Activated naive CD4-positive, alpha-beta T cell treated with anti-CD3 and anti-CD28 coated beads, Interleukin-2, amount 50 U/mL, for 72 hours (primary cell): ENCODE results near the gene RAP1GAP. TPM values are rescaled to one million over a fixed set of nuclear protein-coding genes. Genes with fewer than 3 reads are reported as not detected.

Experiments
- ATAC-seq, 2 donors: fragments of 150-1000 bp; cut with Tn5 transposase; 2 replicates each; pipeline ENCODE4 v1.10.0; 2021; ENCODE audit warnings: mild to moderate bottlenecking in 2 of 2, moderate library complexity in 2 of 2
- DNase-seq, 2 donors: peaks; one replicate each; pipeline ENCODE4 v3.0.0; 2021 to 2022; ENCODE audit warnings: low spot score in 2 of 2
- H3K27ac Mint-ChIP-seq, 2 donors: one replicate each; pipeline ENCODE4 v1.8.0; 2022; ENCODE audit warnings: mild to moderate bottlenecking in 2 of 2, mixed read lengths in 2 of 2
- H3K36me3 Mint-ChIP-seq, 2 donors: one replicate each; pipeline ENCODE4 v1.8.0; 2022; ENCODE audit warnings: mixed read lengths in 2 of 2
- H3K9me3 Mint-ChIP-seq, 2 donors: one replicate each; pipeline ENCODE4 v1.8.0; 2022; ENCODE audit warnings: mixed read lengths in 2 of 2
- total RNA-seq, 2 donors: library from RNA; stranded (reverse); gene quantifications; one replicate each; pipeline ENCODE4 v1.2.3, GENCODE V29; 2022

RAP1GAP gene
- total RNA-seq, 2 donors from 2014 or later = 0.46 to 2.1 TPM

DNA sequence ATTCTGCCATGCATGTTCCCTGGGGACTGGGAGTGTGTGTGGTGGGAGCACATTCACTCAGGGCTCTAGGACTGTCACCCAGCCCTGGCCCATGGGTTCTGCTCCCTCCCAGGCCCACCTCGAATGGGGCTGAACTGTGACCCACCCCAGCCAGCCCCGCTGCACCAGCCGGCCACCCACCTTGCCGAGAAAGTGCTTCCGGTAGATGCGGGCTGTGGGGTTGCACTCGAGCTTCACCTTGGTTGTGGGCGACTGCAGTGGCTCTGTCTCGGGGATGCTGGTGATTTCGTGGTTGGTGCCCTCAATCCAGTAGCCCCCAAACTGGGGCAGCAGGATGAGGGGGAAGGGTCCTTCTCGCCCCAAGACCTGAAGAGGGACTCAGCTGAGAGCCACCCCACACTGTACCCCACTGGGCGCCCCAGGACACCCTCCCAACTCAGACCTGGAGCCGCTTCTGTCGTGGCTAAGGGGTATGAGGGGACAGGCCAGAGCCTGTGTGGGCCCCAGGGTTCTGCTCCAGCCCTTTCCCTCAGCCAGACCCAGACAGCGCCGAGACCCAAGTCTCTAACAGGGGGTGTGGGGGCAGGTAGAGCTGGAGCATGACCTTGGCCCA is 51.9 kb downstream of the RAP1GAP start:
- Mint-ChIP-seq H3K9me3 (no peaks in the 10 kb centered on the region), H3K36me3 (no peaks in the 10 kb centered on the region), H3K27ac (no peak overlapping the region)
- ATAC-seq = no peak
- no peak for DNase-seq

DNA sequence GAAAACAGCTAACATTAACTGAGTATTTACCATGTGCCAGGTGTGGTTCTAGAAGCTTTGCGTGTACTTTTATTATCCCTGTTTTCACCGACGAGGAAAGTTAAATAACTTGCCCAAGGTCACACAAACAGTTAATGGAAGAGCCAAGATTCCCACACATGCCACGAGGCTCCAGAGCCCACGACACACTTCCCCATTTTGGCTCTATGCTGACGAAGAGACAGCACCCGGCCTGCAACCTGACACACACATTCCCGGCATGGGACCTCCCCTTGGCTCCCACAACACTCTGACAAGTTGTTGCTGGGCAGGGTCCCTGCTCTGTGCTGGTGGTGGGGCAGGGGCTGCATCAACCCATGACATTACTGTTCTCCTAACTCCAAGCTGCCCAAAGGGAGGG is 52.8 kb downstream of the RAP1GAP start:
- DNase-seq (no peak), ATAC-seq (no peak)
- Mint-ChIP-seq H3K9me3 (no peaks in the 10 kb centered on the region), H3K27ac (no peak overlapping the region), H3K36me3 (no peaks in the 10 kb centered on the region)

DNA sequence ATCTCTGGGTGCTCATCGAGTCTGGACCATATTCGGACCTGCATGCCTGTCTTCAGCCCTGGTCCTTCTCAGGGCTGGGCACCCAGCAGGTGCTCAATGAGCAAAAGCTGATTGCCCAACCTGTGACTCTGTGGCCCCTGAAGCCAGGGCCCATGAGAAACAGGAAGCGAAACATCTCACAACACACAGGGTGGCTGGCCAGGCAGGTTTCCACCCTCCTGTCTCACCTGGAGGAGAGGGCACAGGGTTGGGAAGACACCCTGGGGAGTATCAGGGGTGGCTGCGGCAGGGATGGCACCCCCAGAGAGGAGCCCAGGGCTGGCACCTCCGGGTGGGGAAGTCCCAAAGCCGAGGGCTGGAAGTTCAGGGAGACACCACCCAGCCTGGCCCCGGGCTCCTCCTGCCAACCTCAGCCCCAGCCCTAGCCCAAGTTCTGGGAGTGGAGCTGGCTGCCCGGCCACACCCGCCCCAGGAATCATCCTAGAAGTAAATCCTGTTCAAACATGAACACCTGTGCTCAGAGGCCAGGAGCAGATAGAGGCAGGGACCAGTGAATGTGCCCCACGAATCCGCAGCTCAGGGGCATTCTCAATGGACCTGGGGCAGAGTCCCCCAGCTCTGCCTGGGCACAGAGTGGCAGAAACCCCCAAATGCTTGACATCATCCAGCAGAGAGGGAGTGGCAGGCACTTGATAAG is 54.6 kb downstream of the RAP1GAP start:
- Mint-ChIP-seq H3K36me3 (no peaks in the 10 kb centered on the region), H3K9me3 (no peaks in the 10 kb centered on the region), H3K27ac (no peak overlapping the region)
- ATAC-seq (no peak), DNase-seq (no peak)

DNA sequence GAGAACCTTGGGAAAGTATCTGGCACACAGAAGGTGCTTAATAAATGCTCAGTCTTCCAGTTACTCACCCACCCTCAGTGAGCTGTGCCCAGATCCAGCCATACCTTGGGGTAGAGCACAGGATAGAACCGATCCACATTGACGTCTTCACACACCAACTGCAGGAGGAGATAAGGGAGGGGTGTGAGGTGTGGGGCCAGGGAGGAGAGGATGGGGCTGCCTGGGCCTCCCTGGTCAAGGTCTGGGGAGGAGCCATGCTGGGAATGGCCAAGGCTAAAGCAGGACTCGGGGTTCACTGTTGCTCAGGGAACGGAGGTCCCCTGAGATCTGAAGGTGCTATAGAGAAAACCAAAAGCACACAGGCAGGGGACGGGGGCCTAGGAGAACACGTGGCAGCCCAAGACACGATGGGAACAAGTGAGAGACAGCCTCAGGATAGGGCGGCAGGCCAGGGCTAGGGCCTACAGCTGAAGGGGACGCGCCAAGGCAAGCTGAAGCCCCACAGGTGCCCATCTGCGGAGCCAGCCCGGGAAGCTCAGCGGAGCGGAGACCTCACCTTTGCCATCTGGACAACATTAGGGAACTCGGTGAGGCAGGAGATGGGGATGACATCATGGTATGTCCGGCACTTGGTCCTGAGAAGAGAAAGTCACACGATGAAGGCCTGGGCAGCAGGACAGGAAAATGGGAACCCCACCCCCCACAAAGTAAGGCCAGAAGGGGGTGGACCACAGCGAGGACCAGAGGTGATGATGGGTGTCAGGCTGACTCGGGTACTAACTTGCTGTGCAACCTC is 55.9 kb downstream of the RAP1GAP start:
- no peak overlapping the region for H3K27ac Mint-ChIP-seq
- DNase-seq (no peak), ATAC-seq (no peak)
- no peaks in the 10 kb centered on the region for H3K9me3 Mint-ChIP-seq
- H3K36me3 Mint-ChIP-seq = no peaks in the 10 kb centered on the region

DNA sequence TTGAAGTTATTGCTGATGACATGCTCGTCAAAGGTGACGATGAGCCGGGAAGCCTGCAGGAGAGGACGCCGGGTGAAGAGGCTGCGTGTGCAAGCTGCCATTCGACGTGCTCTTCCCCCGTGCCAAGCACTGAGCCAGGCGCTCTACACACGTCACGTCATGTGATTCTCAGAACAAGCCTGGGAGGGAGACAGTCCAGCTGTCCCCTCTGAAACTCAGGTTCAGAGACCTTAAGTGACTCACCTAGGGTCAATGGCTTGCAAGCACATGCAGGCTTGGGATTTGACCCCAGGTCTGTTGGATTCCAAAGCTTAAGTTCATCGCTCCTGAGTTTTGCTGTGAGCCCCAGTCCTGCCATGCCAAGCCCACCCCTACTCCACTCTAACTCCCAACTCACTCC is 57.1 kb downstream of the RAP1GAP start:
- Mint-ChIP-seq H3K36me3 (no peaks in the 10 kb centered on the region), H3K9me3 (no peaks in the 10 kb centered on the region), H3K27ac (no peak overlapping the region)
- ATAC-seq = no peak
- no peak for DNase-seq

DNA sequence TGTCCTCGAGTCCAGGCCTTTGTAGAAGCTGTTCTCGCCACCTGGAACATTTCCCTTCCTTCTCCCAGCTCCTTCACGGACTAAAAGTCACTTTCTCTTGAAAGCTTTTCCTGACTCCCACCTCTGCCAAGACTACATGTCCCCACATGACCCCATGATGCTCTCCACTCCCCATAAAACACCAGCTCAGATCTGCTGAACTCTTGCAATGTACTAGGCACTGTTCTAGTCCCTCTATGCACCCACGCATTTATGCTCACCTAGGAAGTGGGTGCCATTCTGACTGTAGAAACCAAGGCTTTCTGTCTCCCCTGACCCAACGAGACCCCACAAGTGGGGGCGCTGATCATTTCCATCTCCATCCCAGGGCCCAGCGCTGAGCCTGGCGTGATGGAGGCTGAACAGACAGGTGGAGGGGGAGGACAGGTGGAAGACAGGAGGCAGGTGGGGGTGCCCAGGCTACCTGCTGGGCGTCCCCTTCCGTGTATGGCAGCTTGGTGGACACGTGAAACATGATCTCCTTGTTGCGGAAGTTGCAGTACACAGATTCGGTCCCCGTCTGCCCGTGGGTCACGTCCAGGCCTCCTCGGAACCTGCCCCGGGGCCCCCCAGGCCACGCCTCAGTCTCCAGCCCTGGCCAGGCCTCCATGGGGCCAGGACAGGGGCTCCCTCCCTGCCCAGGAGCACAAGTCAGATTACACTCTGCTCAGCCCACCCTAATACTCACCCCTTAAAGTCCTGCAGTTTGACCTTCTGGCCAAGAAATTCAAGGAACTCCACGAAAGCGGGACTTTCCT is 58.0 kb downstream of the RAP1GAP start:
- no peaks in the 10 kb centered on the region for H3K36me3 Mint-ChIP-seq
- no peak for DNase-seq
- H3K27ac Mint-ChIP-seq = no peak overlapping the region
- no peak for ATAC-seq
- no peaks in the 10 kb centered on the region for H3K9me3 Mint-ChIP-seq

DNA sequence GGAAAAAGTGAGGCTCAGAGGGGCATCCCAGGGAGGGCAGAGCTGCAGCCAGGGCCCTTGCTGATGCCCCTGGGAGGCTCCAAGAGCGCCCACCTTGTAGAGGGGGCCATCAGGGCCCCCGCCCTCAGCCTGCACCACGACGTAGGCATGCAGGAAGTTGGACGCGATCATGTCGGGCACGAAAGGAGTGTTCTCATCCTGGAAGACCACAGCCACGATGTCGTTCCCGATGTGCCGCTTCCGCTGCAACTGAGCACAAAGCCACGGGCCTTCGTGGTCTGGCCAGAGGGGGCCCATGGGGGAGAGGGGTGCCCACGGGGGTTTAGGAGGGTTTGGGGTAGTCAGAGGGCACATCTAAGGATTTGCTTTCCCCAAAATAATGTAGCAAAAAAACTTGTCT is 59.1 kb downstream of the RAP1GAP start:
- Mint-ChIP-seq H3K27ac (no peak overlapping the region), H3K9me3 (no peaks in the 10 kb centered on the region), H3K36me3 (no peaks in the 10 kb centered on the region)
- DNase-seq (no peak), ATAC-seq (no peak)

DNA sequence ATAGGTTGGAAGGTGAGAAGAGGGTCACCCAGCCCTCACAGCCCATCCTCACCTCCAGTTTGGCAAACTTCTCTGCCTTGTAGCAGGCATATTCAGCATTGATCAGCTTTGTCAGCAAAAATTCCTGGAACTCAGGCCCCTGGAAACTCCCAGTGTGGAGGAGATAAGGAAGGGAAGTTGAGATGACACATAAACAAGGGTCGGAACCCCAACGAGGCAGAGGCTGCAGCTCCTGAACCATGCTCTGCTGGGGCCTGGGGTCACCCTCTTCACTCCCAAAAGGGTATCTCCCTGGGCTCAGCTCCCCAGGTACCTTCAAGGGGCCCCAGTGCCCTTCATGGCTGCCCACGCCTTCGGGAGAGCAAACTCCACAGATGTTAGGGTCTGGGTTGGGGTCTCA is 60.4 kb downstream of the RAP1GAP start:
- Mint-ChIP-seq H3K9me3 (no peaks in the 10 kb centered on the region), H3K27ac (no peak overlapping the region), H3K36me3 (no peaks in the 10 kb centered on the region)
- DNase-seq (no peak), ATAC-seq (no peak)

DNA sequence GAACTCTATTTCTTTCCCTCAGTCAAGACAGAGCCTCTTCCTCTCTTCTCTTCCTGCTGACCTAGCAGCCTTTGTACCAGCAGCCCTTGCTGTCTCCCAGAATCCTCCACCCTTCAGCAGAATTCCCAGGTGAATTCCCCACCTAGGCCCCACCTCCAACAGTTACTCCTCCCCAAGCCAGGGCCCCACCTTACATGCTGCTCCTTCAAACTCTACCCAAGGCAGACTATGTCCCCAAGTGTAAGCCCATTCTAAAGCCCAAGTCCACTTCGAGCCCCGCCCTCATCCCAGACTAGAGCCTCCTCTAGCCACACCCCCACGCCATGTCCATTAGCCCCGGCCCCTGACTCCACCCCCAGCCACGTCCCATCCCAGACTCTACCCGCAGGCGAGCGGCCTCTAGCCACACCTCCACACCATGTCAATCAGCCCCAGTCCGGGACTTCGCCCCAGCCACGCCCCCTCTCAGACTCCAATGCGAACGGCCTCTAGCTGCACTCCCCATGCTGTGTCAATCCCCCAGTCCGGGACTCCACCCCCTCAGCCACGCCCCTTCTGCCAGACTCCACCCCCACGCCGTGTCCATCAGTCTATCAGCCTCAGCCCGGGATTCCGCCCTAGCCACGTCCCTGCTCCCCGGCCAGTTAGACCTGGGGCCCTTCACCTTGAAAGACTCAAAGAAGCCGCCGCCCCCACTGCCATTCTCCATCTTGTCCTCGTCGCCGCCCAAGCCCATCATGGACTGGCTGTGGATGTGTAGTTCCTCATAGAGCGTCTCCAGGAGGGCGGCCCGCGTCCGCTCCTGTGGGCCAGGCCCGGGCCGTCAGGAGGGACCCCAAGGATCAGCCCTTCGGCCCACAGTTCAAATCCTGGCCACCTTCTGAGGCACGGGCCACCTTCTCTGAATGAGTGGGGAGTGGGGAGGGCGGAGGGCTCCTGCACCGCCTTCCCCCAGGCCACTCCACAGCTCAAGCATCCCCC is 61.3 kb downstream of the RAP1GAP start:
- H3K36me3 Mint-ChIP-seq = no peaks in the 10 kb centered on the region
- no peaks in the 10 kb centered on the region for H3K9me3 Mint-ChIP-seq
- H3K27ac Mint-ChIP-seq = no peak overlapping the region
- peak; percentile 72 to 93 for ATAC-seq
- peak in 1 of 2 donors; percentile 65 for DNase-seq

DNA sequence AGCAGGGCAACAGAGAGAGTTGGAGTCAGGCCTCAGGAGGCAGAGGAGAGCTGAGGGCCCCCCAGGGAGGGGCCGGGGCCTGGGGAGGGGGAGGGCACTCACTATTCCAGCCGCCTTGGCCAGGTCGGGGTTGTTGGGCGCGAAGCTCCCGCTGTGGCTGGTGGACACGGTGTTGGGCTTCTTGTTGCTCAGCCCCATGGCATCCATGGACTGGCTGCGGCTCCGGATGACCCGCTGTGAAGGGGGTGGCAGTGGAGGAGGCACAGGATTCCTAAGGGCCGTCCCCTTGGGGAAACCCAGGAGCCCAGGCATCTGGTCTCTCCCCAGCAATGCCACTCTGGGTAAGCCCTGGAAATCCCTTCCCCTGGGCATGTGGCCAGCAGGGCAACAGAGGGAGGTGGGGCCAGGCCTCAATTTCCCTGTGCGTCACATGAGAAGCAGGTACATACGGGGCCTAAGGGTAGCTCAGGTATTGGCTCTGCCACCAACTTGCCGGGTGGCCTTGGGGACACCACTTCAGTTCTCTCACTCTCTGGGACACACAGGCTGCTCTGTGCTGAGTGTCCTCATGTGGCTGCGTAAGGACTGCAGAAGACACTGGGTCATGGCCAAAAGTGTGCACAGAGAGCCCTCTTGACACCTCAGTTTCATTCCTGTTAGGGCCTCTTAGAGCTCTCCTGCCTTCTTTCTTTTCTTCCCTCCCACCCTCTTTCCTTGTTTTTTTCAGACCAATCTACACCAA is 63.0 kb downstream of the RAP1GAP start:
- H3K9me3 Mint-ChIP-seq = no peaks in the 10 kb centered on the region
- H3K27ac Mint-ChIP-seq = no peak overlapping the region
- DNase-seq (no peak), ATAC-seq (no peak)
- no peaks in the 10 kb centered on the region for H3K36me3 Mint-ChIP-seq

DNA sequence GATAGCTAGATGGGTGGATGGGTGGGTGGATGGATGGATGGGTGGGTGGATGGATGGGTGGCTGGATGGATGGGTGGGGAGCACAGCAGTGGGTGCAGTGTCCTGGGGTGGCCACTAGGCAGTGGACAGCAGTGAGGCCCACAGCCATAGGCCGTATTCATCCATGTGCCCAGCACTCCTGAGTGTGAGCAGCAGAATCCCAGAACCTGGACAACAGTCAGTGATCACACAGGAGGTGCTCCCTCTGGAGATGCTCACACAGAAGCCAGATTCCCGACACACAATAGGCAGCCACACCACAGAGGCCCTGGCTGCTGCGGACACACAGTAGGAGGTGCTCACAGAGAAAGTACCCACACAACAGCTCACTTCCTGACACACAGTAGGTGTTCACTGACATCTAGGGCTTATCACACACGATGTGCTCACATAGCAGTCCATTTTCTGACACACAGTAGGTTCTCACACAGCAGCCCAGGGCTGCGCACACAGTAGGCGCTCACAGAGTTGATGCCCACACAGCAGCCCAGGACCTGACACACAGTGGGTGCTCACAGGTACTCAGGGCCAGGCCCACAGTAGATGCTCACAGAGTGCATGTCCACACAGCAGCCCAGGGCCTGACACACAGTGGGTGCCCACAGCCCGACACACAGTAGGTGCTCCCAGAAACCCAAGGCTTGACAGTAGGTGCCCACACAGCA is 64.0 kb downstream of the RAP1GAP start:
- ATAC-seq (no peak), DNase-seq (no peak)
- Mint-ChIP-seq H3K27ac (no peak overlapping the region), H3K36me3 (no peaks in the 10 kb centered on the region), H3K9me3 (no peaks in the 10 kb centered on the region)

DNA sequence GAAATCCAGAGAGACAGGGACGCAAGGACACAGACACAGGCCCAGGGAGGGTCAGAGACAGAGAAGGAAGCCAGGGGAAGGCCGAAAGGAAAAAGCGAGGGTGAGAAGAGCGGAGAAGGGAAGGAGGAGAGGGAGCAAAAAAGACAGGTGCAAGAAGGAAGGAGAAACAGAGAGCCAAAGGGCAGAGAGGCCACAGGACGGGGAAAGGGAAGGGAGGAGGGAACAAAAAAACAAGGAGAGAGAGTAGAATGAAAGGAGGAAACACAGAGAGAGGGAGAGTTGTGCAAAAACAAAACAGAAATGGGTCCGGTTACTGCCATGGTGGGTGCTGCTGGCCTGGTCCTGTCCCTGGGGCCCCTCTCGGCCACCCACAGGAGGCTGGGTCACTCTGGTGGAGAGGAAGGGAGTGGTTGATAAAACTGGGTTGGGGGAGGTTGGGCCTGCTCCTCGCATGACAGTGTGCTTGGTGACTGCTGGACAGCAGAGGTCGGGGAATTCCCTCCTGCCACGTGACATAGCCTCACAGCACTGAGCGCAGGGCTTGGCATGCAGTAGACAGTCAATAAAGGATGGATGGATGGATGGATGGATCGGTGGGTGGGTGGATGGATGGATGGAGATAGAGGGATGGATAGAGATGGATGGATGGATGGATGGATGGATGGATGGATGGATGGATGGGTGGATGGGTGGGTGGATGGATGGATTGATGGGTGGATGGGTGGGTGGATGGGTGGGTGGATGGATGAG is 64.8 kb downstream of the RAP1GAP start:
- DNase-seq = no peak
- H3K36me3 Mint-ChIP-seq = no peaks in the 10 kb centered on the region
- ATAC-seq = no peak
- H3K27ac Mint-ChIP-seq = peak overlapping the region; percentile 45 to 46
- H3K9me3 Mint-ChIP-seq = no peaks in the 10 kb centered on the region

DNA sequence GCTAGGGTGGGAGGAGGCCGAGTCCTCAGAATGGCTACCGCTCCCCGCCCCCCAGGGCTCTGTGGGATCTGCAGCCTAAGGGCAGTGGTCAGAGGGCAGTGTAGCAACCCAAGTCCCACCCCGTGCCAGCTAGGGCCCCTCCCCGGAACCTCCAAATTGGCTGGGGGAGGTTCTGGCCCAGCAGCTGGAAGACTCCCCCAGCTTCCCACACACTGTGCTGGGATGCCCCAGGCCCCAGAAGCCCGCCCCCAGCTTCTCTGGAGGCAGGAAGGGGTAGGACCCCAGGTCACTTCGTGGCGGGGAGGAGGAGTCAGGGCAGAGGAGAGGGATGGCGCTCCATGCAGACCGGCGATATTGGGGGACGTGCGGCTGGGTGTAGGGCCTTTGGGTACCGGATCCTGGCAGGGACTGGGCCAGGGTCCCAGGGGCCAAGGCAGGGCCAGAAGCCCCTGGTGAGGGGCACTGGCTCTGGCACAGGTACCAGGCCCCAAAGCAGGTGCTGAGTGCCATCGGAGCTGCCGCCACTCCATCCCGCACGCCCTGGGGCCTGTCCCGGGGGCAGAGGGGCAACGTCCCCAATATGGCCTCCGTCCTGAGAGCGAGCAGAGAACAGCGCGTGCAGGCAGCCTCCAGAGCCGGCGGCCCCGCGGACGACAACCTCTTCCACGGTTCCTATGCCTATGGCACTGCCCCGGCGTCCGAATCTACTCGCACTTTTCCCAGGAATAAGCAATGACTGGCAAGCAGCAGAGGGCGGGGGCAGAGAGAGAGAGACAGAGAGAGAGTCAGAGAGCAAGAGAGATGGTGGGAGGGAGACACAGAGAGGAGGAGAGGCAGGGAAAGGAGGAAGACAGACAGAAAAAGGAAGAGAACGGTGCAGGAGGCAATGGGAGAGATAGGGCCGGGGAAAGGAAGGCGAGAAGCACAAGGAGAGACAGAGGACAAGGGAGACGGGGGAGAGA is 65.7 kb downstream of the RAP1GAP start:
- H3K27ac Mint-ChIP-seq = peak overlapping the region in 1 of 2 donors; percentile 45
- no peaks in the 10 kb centered on the region for H3K9me3 Mint-ChIP-seq
- DNase-seq (no peak), ATAC-seq (no peak)
- no peaks in the 10 kb centered on the region for H3K36me3 Mint-ChIP-seq
